Right lobe of liver (tissue), 4 donors: ENCODE data around the gene RTKN.

Experiments
- CTCF ChIP-seq, 4 donors: fragments of 200-600 bp in 3 of 4; fragments of 450-650 bp in 1 of 4; IDR thresholded peaks; one replicate each; pipeline versions ENCODE4 v1.5.1 to v1.8.0; 2016 to 2022; ENCODE audit warnings: antibody characterized with exemption in 4 of 4, mild to moderate bottlenecking in 2 of 4
- POLR2A ChIP-seq: fragments of 450-650 bp; IDR thresholded peaks from one replicate; pipeline ENCODE4 v1.6.1; 2017; ENCODE audit warnings: antibody characterized with exemption, mild to moderate bottlenecking
- donor health status: DM: no; HTN: no; CAD: no.
- donor health status: DM: no; HTN: no; CAD: no.
- donor health status: DM: no; HTN: yes; CAD: no.

- TF ChIP-seq CTCF (IDR thresholded peaks at IDR 0.05) (no peak), POLR2A (no peak)
Measured at GRCh38 chr2:74407682-74408081, 34.1 kb downstream of the RTKN start.
